K562 (cell line): ENCODE results near the gene MOB3B. TPM values are rescaled to one million over a fixed set of nuclear protein-coding genes. Genes with fewer than 3 reads are reported as not detected.

Source experiments
- ATAC-seq: fragments of 200-7000 bp; cut with Tn5 transposase; 3 replicates; pipeline ENCODE4 v1.9.1; 2020; ENCODE audit warnings: moderate library complexity
- BruUV-seq: library from RNA; stranded (reverse); fragments of 400-500 nt; replicated peaks from 2 replicates; lab custom pipeline; 2021; lab: Mats Ljungman, UMichigan
- CTCF ChIA-PET: fragments of 300-600 bp; formaldehyde crosslinking; extraction: SDS; loops from one replicate; lab custom pipeline; 2021; ENCODE audit warnings: low intra/inter-chr PET ratio; lab: Yijun Ruan, JAX
- POLR2A ChIA-PET: fragments of 300-600, 350-650 bp; sonication (Branson Sonifier 250); formaldehyde crosslinking; extraction: SDS; loops from one replicate; lab custom pipeline; 2021; ENCODE audit warnings: antibody characterized with exemption, inconsistent platforms; lab: Yijun Ruan, JAX
- DNase-seq, 4 experiments: peaks; one replicate each; pipeline versions ENCODE4 v3.0.0 to v3.0.0-alpha.2; 2011 to 2018; ENCODE audit warnings: low spot score in 3 of 4, mixed read lengths in 3 of 4; ENCODE audit errors: extremely low read depth in 1 of 4
- FAIRE-seq: peaks from 2 replicates; lab custom pipeline; 2011; peaks lifted over from hg19 to GRCh38; lab: Jason Lieb, UNC
- H2AFZ ChIP-seq: 2 replicates; pipeline ENCODE4 v1.6.0; 2011; ENCODE audit warnings: low read depth, low read length, control low read depth, inconsistent platforms
- H3K27ac ChIP-seq: fragments of 200-600 bp; 3 replicates; pipeline ENCODE4 v1.8.0; 2011; ENCODE audit warnings: low read depth, mild to moderate bottlenecking, control low read depth, inconsistent platforms, low read length, moderate library complexity, mixed read lengths; ENCODE audit errors: extremely low read depth
- H3K27me3 ChIP-seq, 2 experiments: fragments of 300-600 bp in 1 of 2; 2 replicates in 1 of 2; 3 replicates in 1 of 2; pipeline versions ENCODE4 v1.6.0 to v1.8.0; 2011; ENCODE audit warnings: inconsistent platforms in 2 of 2, low read length in 2 of 2, mild to moderate bottlenecking in 1 of 2, mixed read lengths in 1 of 2, moderate library complexity in 1 of 2; ENCODE audit not compliant: control insufficient read depth in 2 of 2, insufficient read depth in 2 of 2
- H3K36me3 ChIP-seq: fragments of 300-600 bp; 3 replicates; pipeline ENCODE4 v1.8.0; 2011; ENCODE audit warnings: mild to moderate bottlenecking, low read length, inconsistent platforms; ENCODE audit not compliant: control insufficient read depth, insufficient read depth
- H3K4me1 ChIP-seq, 2 experiments: fragments of 200-600 bp in 1 of 2; replicated peaks in 1 of 2; 2 replicates in 1 of 2; 3 replicates in 1 of 2; pipeline versions ENCODE4 v1.5.1 to v1.8.0; 2011; ENCODE audit warnings: inconsistent platforms in 2 of 2, low read length in 2 of 2, mild to moderate bottlenecking in 1 of 2, mixed read lengths in 1 of 2, moderate library complexity in 1 of 2; ENCODE audit not compliant: control insufficient read depth in 2 of 2, insufficient read depth in 2 of 2
- H3K4me2 ChIP-seq: 2 replicates; pipeline ENCODE4 v1.6.1; 2011; ENCODE audit warnings: low read length, control low read depth, inconsistent platforms, mixed read lengths; ENCODE audit not compliant: insufficient read depth
- H3K4me3 ChIP-seq: fragments of 200-600 bp; sonication (generic), shearing (Covaris generic); 2 replicates; pipeline ENCODE4 v1.5.1; 2016; ENCODE audit warnings: control low read depth, inconsistent platforms
- H3K79me2 ChIP-seq: fragments of 200-600 bp; 3 replicates; pipeline ENCODE4 v1.8.0; 2011; ENCODE audit warnings: low read length, inconsistent platforms; ENCODE audit not compliant: control insufficient read depth, insufficient read depth
- H3K9ac ChIP-seq, 2 experiments: 2 replicates each; pipeline versions ENCODE4 v1.6.0 to v1.6.1; 2011; ENCODE audit warnings: low read depth in 2 of 2, low read length in 2 of 2, control low read depth in 1 of 2, inconsistent platforms in 1 of 2, mild to moderate bottlenecking in 1 of 2, mixed read lengths in 1 of 2; ENCODE audit not compliant: insufficient read depth in 1 of 2
- H3K9me1 ChIP-seq: one replicate; pipeline ENCODE4 v1.6.0; 2011; ENCODE audit warnings: inconsistent platforms, mild to moderate bottlenecking, low read length, moderate library complexity; ENCODE audit not compliant: control insufficient read depth, insufficient read depth
- H3K9me3 ChIP-seq: replicated peaks from 2 replicates; pipeline ENCODE4 v1.5.1; 2011; ENCODE audit warnings: low read depth, low read length, inconsistent platforms; ENCODE audit not compliant: control insufficient read depth, insufficient read depth
- H4K20me1 ChIP-seq: replicated peaks from 2 replicates; pipeline ENCODE4 v1.6.1; 2011; ENCODE audit warnings: low read length, inconsistent platforms, mixed read lengths; ENCODE audit not compliant: control insufficient read depth, insufficient read depth
- FUS ChIP-seq: fragments of 200-400 bp; formaldehyde crosslinking; optimal IDR thresholded peaks from 2 replicates; pipeline ENCODE3; 2017; ENCODE audit warnings: low read depth, low read length
- HDAC3 ChIP-seq: fragments of 450-650 bp; IDR thresholded peaks from 2 replicates; pipeline ENCODE4 v1.6.1; 2018; ENCODE audit warnings: borderline replicate concordance, mild to moderate bottlenecking, moderate library complexity; ENCODE audit not compliant: partially characterized antibody
- HDGF ChIP-seq: fragments of 450-650 bp; IDR thresholded peaks from 2 replicates; pipeline ENCODE4 v1.6.1; 2016
- MCM7 ChIP-seq, 2 experiments: fragments of 450-650 bp; IDR thresholded peaks; 2 replicates each; pipeline ENCODE4 v1.6.1; 2016 to 2018
- NCOA6 ChIP-seq: fragments of 450-650 bp; IDR thresholded peaks from 2 replicates; pipeline ENCODE4 v1.6.1; 2017; ENCODE audit warnings: mild to moderate bottlenecking
- NFYB ChIP-seq: IDR thresholded peaks from 2 replicates; pipeline ENCODE4 v1.6.1; 2011; ENCODE audit warnings: mild to moderate bottlenecking, moderate library complexity; ENCODE audit not compliant: insufficient read length; ENCODE audit errors: extremely low read depth
- NONO ChIP-seq, 2 experiments: fragments of 200-400 bp in 1 of 2; fragments of 450-650 bp in 1 of 2; formaldehyde crosslinking in 1 of 2; IDR thresholded peaks; 2 replicates each; pipeline ENCODE4 v1.6.1; 2017; ENCODE audit warnings: low read depth in 2 of 2, mild to moderate bottlenecking in 2 of 2, moderate library complexity in 2 of 2, low read length in 1 of 2
- NR2F6 ChIP-seq: fragments of 450-650 bp; formaldehyde crosslinking; IDR thresholded peaks from 2 replicates; pipeline ENCODE4 v1.4.0; 2020; ENCODE audit warnings: mild to moderate bottlenecking
- PCBP1 ChIP-seq: fragments of 200-400 bp; formaldehyde crosslinking; IDR thresholded peaks from 2 replicates; pipeline ENCODE4 v1.6.1; 2018; ENCODE audit warnings: mild to moderate bottlenecking, low read depth, low read length; ENCODE audit not compliant: poor library complexity, severe bottlenecking
- SLC30A9 ChIP-seq: fragments of 250-450 bp; sonication (Bioruptor Pico); IDR thresholded peaks from 2 replicates; pipeline ENCODE4 v1.8.0; 2022; ENCODE audit warnings: mild to moderate bottlenecking, moderate library complexity
- SNRNP70 ChIP-seq: fragments of 200-400 bp; formaldehyde crosslinking; optimal IDR thresholded peaks from 2 replicates; pipeline ENCODE3; 2017; ENCODE audit warnings: low read depth, low read length
- SRSF1 ChIP-seq: fragments of 200-400 bp; formaldehyde crosslinking; IDR thresholded peaks from 2 replicates; pipeline ENCODE4 v1.6.1; 2017; ENCODE audit warnings: mild to moderate bottlenecking, low read depth, low read length, moderate library complexity
- TCF7L2 ChIP-seq: fragments of 150-350 bp; IDR thresholded peaks from 2 replicates; pipeline ENCODE4 v1.6.1; 2016; ENCODE audit warnings: low read depth, mild to moderate bottlenecking, low read length, moderate library complexity
- ZNF311 ChIP-seq: fragments of 250-450 bp; sonication (Bioruptor Pico); IDR thresholded peaks from 2 replicates; pipeline ENCODE4 v1.4.0; 2020; ENCODE audit warnings: mild to moderate bottlenecking, moderate library complexity
- ZNF644 ChIP-seq: fragments of 200-800 bp; sonication (Bioruptor generic); IDR thresholded peaks from 2 replicates; pipeline ENCODE4 v1.6.1; 2016; ENCODE audit warnings: low read depth, missing genetic modification characterization, missing compliant biosample characterization
- ZNF778 ChIP-seq: fragments of 450-650 bp; formaldehyde crosslinking; IDR thresholded peaks from 2 replicates; pipeline ENCODE4 v1.4.0; 2020; ENCODE audit warnings: mild to moderate bottlenecking, moderate library complexity
- in situ Hi-C: fragments of 300-500 bp; cut with MboI; formaldehyde crosslinking; loops from 4 replicates; pipeline ENCODE4 v1.15.0; 2018; ENCODE audit warnings: inconsistent platforms, mixed read lengths
- intact Hi-C: fragments of 100-400 bp; cut with micrococcal nuclease; formaldehyde crosslinking; loops from 2 replicates; pipeline ENCODE4 v1.14.2; 2022
- polyA plus RNA-seq, 8 experiments: library from polyadenylated mRNA; depleted of rRNA in 4 of 8; stranded (reverse) in 5 of 8; unstranded in 3 of 8; fragments of >200 nt; fragmentation: Nextera tagmentation in 2 of 8; fragmentation: Illumina TruSeq in 1 of 8; extraction: Ambion mirVana in 2 of 8; extraction: Trizol in 1 of 8; gene quantifications; 2 replicates each; pipeline versions ENCODE4 v1.2.1 to v1.2.3, GENCODE V29; 2011 to 2014; ENCODE audit warnings: inconsistent platforms in 1 of 8, missing spikeins in 1 of 8
- total RNA-seq, 7 experiments: library from RNA; depleted of rRNA in 6 of 7; stranded (reverse); fragments of >200 nt in 6 of 7; fragmentation: Illumina TruSeq in 2 of 7; extraction: Trizol in 2 of 7; gene quantifications; 2 replicates each; pipeline versions ENCODE4 v1.2.1 to v1.2.3, GENCODE V29; 2011 to 2021; ENCODE audit warnings: low replicate concordance in 1 of 7
- TF ChIP-seq, protein P1 (sequence below): fragments of 250-450 bp; sonication (Bioruptor Pico); IDR thresholded peaks from 2 replicates; pipeline ENCODE4 v1.8.0; 2022; ENCODE audit warnings: inconsistent platforms

The MOB3B gene
- total and polyA plus RNA-seq, 9 of the 15 experiments (the other 6 are each of a cell fraction or from before 2014, with no cell fraction given) = 3.6 to 12.8 (median 7.2) TPM

DNA sequence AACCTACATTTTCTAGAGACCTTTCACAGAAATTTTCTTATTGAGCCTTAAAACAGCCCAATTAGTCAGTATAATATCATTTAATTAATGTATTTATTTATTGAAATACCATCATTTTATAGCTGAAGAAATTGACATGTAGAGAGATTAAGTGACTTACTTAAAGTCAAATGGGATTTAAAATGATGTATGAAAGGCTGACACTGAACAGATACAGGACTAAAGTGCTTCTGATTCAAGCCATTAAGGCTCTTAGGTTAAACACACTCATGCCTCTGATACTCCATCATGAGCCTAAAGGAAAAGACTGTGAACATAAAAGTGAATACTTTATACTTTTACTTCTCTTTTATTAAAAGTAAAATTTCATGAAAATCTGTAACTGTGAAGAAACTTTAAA is 30.8 kb upstream of the MOB3B start:
- TF ChIP-seq PCBP1 (no peak), ZNF311 (CRISPR knock-in tag) (no peak), SNRNP70 (no peak), SRSF1 (no peak), NFYB (no peak), FUS (no peak)
- no peak overlapping the region for H2AFZ ChIP-seq
- ChIA-PET CTCF (no interaction called here), POLR2A (no interaction called here)
- in situ Hi-C loops = no loop called here
- H3K4me3 ChIP-seq = no peak overlapping the region
- H3K4me1 ChIP-seq = no peaks in the 10 kb centered on the region
- H3K9me1 ChIP-seq = no peaks in the 10 kb centered on the region
- no peaks in the 10 kb centered on the region for H4K20me1 ChIP-seq
- BruUV-seq = no TSS peak
- H3K9ac ChIP-seq = no peak overlapping the region
- no peaks in the 10 kb centered on the region for H3K27me3 ChIP-seq
- H3K4me2 ChIP-seq = no peak overlapping the region
- no peaks in the 10 kb centered on the region for H3K79me2 ChIP-seq
- FAIRE-seq (no peak), ATAC-seq (no peak), DNase-seq (no peak)
- H3K36me3 ChIP-seq = 0 out of 3 replicates have a peak, but pooled peaks cover 2% of the 10 kb centered on the region
- intact Hi-C loops = no loop called here
- no peaks in the 10 kb centered on the region for H3K9me3 ChIP-seq
- H3K27ac ChIP-seq = no peak overlapping the region

DNA sequence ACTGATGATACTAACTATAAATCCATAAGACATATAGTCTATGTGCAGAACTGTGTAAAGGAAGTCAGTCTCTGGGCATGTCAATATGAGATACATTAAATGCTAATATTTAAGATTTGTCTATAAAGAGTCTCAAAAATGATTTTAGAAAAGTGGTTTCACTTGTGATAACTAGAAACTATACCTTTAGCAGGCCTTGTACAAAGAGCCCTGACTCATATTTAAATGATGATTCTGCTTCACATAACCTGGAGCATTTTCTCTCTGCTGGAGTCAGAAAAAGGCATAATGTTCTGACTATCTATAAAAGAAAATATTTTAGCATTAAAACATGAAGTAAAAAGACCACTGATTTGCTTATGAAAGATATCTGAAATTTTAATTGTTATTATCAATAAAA is 28.7 kb upstream of the MOB3B start:
- no peak for DNase-seq
- 0 out of 3 replicates have a peak, but pooled peaks cover 2% of the 10 kb centered on the region for H3K36me3 ChIP-seq
- no peak for TF ChIP-seq SLC30A9 (CRISPR knock-in tag)
- no peak for TF ChIP-seq NR2F6
- TF ChIP-seq ZNF644 (tag) = no peak
- no peak for TF ChIP-seq TCF7L2
- no peak for TF ChIP-seq NCOA6
- TF ChIP-seq ZNF778 (CRISPR knock-in tag) = no peak
- TF ChIP-seq NONO (IDR thresholded peaks at IDR 0.05; ENCODE audit: low read depth in 2 of 2, low read length in 1 of 2) = no peak
- TF ChIP-seq HDGF = no peak
- TF ChIP-seq HDAC3 = no peak
- no peak for TF ChIP-seq MCM7 (IDR thresholded peaks at IDR 0.05)
- TF ChIP-seq, protein P1, sequence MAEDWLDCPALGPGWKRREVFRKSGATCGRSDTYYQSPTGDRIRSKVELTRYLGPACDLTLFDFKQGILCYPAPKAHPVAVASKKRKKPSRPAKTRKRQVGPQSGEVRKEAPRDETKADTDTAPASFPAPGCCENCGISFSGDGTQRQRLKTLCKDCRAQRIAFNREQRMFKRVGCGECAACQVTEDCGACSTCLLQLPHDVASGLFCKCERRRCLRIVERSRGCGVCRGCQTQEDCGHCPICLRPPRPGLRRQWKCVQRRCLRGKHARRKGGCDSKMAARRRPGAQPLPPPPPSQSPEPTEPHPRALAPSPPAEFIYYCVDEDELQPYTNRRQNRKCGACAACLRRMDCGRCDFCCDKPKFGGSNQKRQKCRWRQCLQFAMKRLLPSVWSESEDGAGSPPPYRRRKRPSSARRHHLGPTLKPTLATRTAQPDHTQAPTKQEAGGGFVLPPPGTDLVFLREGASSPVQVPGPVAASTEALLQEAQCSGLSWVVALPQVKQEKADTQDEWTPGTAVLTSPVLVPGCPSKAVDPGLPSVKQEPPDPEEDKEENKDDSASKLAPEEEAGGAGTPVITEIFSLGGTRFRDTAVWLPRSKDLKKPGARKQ (CRISPR knock-in tag) = no peak

More for the DNA sequence above, 28.7 kb upstream of the MOB3B start:
- ChIA-PET CTCF (no interaction called here), POLR2A (no interaction called here)
- intact Hi-C loops (no loop called here), in situ Hi-C loops (no loop called here)
- no peaks in the 10 kb centered on the region for H3K9me3 ChIP-seq
- no peaks in the 10 kb centered on the region for H3K9me1 ChIP-seq
- H4K20me1 ChIP-seq = no peaks in the 10 kb centered on the region
- H3K27ac ChIP-seq = no peak overlapping the region
- H3K27me3 ChIP-seq = no peaks in the 10 kb centered on the region
- BruUV-seq = no TSS peak
- no peak overlapping the region for H3K4me3 ChIP-seq
- H2AFZ ChIP-seq = no peak overlapping the region
- ATAC-seq = no peak
- no peak overlapping the region for H3K4me2 ChIP-seq
- no peak overlapping the region for H3K9ac ChIP-seq
- H3K79me2 ChIP-seq = no peaks in the 10 kb centered on the region
- no peak for FAIRE-seq
- H3K4me1 ChIP-seq = no peaks in the 10 kb centered on the region
